ENCODE results near the gene IGF1R.
A peak's percentile ranks its signal among the peaks of the same experiment; 100 is the strongest.

IGF1R gene

GRCh38 chr15:98893401-98893800 lies 245.1 kb downstream of the IGF1R start:
- no peak for TF ChIP-seq CTCF (IDR thresholded peaks at IDR 0.05; ENCODE audit: low read depth, low read length)
- DNase-seq (ENCODE audit: low read depth in 2 of 2): no peak
- no peak overlapping the region for H3K4me3 ChIP-seq (replicated peaks in 1 of 2; ENCODE audit: low read depth in 2 of 2, low read length in 2 of 2)

GRCh38 chr15:98894312-98894711 lies 246.0 kb downstream of the IGF1R start:
- no peak overlapping the region for H3K4me3 ChIP-seq (replicated peaks in 1 of 2; ENCODE audit: low read depth in 2 of 2, low read length in 2 of 2)
- DNase-seq (ENCODE audit: low read depth in 2 of 2): no peak
- TF ChIP-seq CTCF (IDR thresholded peaks at IDR 0.05; ENCODE audit: low read depth, low read length): no peak

GRCh38 chr15:98896002-98896721 lies 247.8 kb downstream of the IGF1R start:
- H3K4me3 ChIP-seq (replicated peaks in 1 of 2; ENCODE audit: low read depth in 2 of 2, low read length in 2 of 2): peak overlapping the region in 1 of 2 donors; percentile 11
- no peak for TF ChIP-seq CTCF (IDR thresholded peaks at IDR 0.05; ENCODE audit: low read depth, low read length)
- peak; percentile 67 to 84 for DNase-seq (ENCODE audit: low read depth in 2 of 2)

- no peak for TF ChIP-seq CTCF (IDR thresholded peaks at IDR 0.05; ENCODE audit: low read depth, low read length)
- peak; percentile 98 to 99 for DNase-seq (ENCODE audit: low read depth in 2 of 2)
- H3K4me3 ChIP-seq (replicated peaks in 1 of 2; ENCODE audit: low read depth in 2 of 2, low read length in 2 of 2): peak overlapping the region; percentile 9 to 11
Measured at GRCh38 chr15:98896802-98897732, 248.7 kb downstream of the IGF1R start.

GRCh38 chr15:98898122-98898521 lies 249.8 kb downstream of the IGF1R start:
- no peak for TF ChIP-seq CTCF (IDR thresholded peaks at IDR 0.05; ENCODE audit: low read depth, low read length)
- peak in 1 of 2 donors; percentile 18 for DNase-seq (ENCODE audit: low read depth in 2 of 2)

GRCh38 chr15:98899272-98900021 lies 251.1 kb downstream of the IGF1R start:
- TF ChIP-seq CTCF (IDR thresholded peaks at IDR 0.05; ENCODE audit: low read depth, low read length): no peak
- DNase-seq (ENCODE audit: low read depth in 2 of 2): peak in 1 of 2 donors; percentile 39
- no peak overlapping the region for H3K4me3 ChIP-seq (replicated peaks in 1 of 2; ENCODE audit: low read depth in 2 of 2, low read length in 2 of 2)

More at GRCh38 chr15:98898122-98898521, 249.8 kb downstream of the IGF1R start:
- no peak overlapping the region for H3K4me3 ChIP-seq (replicated peaks in 1 of 2; ENCODE audit: low read depth in 2 of 2, low read length in 2 of 2)
